HepG2 (cell line): ENCODE results near the gene SBK1. TPM values are rescaled to one million over a fixed set of nuclear protein-coding genes. Genes with fewer than 3 reads are reported as not detected.

Experiments used
- ATAC-seq: fragments of 200-7000 bp; cut with Tn5 transposase; 3 replicates; pipeline ENCODE4 v1.9.1; 2020; ENCODE audit warnings: mild to moderate bottlenecking, moderate library complexity
- BruUV-seq: library from RNA; stranded (reverse); fragments of 400-500 nt; replicated peaks from 2 replicates; lab custom pipeline; 2021; lab: Mats Ljungman, UMichigan
- CTCF ChIA-PET: fragments of 300-600 bp; formaldehyde crosslinking; extraction: SDS; loops from one replicate; lab custom pipeline; 2021; ENCODE audit warnings: low total read pairs, inconsistent platforms, low intra/inter-chr PET ratio; lab: Yijun Ruan, JAX
- POLR2A ChIA-PET: fragments of 350-600 bp; sonication (Branson Sonifier 250); formaldehyde crosslinking; loops from one replicate; lab custom pipeline; 2020; ENCODE audit warnings: antibody characterized with exemption, inconsistent platforms; lab: Yijun Ruan, JAX
- DNase-seq: peaks from one replicate; pipeline ENCODE4 v3.0.0-alpha.2; 2015; ENCODE audit warnings: low spot score
- FAIRE-seq: peaks from 3 replicates; lab custom pipeline; 2011; peaks lifted over from hg19 to GRCh38; lab: Jason Lieb, UNC
- H2AFZ ChIP-seq: one replicate; pipeline ENCODE4 v1.6.1; 2011; ENCODE audit warnings: low read length, inconsistent platforms
- H3K27ac ChIP-seq: fragments of 300-600 bp; 3 replicates; pipeline ENCODE4 v1.8.0; 2011; ENCODE audit warnings: mixed run types, mild to moderate bottlenecking, mixed read lengths, low read length, inconsistent platforms; ENCODE audit not compliant: insufficient read depth; ENCODE audit errors: extremely low read length
- H3K27me3 ChIP-seq, 2 experiments: fragments of 200-600 bp in 1 of 2; 2 replicates in 1 of 2; 3 replicates in 1 of 2; pipeline versions ENCODE4 v1.6.0 to v1.8.0; 2011; ENCODE audit warnings: low read length in 2 of 2, mild to moderate bottlenecking in 2 of 2, moderate library complexity in 2 of 2, inconsistent platforms in 1 of 2; ENCODE audit not compliant: insufficient read depth in 2 of 2, control insufficient read depth in 1 of 2
- H3K36me3 ChIP-seq, 2 experiments: fragments of 200-600 bp in 1 of 2; replicated peaks in 1 of 2; 2 replicates in 1 of 2; 3 replicates in 1 of 2; pipeline versions ENCODE4 v1.5.1 to v1.8.0; 2011; ENCODE audit warnings: low read length in 2 of 2, inconsistent platforms in 1 of 2; ENCODE audit not compliant: insufficient read depth in 2 of 2, control insufficient read depth in 1 of 2
- H3K4me1 ChIP-seq: 2 replicates; pipeline ENCODE4 v1.5.1; 2012; ENCODE audit warnings: low read length, inconsistent platforms; ENCODE audit not compliant: insufficient read depth
- H3K4me2 ChIP-seq: 2 replicates; pipeline ENCODE4 v1.6.0; 2011; ENCODE audit warnings: low read depth, low read length, inconsistent platforms
- H3K4me3 ChIP-seq, 3 experiments: fragments of 200-600 bp in 1 of 3; sonication (generic), shearing (Covaris generic) in 1 of 3; replicated peaks in 1 of 3; 2 replicates each; pipeline ENCODE4 v1.5.1; 2011 to 2016; ENCODE audit warnings: low read length in 3 of 3, inconsistent platforms in 2 of 3, low read depth in 2 of 3, mild to moderate bottlenecking in 2 of 3, control low read depth in 1 of 3, mixed read lengths in 1 of 3; ENCODE audit not compliant: insufficient read depth in 1 of 3
- H3K79me2 ChIP-seq: one replicate; pipeline ENCODE4 v1.6.1; 2011; ENCODE audit warnings: low read length, inconsistent platforms; ENCODE audit not compliant: insufficient read depth
- H3K9ac ChIP-seq: 2 replicates; pipeline ENCODE4 v1.6.0; 2011; ENCODE audit warnings: mild to moderate bottlenecking, low read depth, low read length, inconsistent platforms; ENCODE audit not compliant: insufficient read depth
- H3K9me3 ChIP-seq: 2 replicates; pipeline ENCODE4 v1.5.1; 2012; ENCODE audit warnings: mild to moderate bottlenecking, low read length
- H4K20me1 ChIP-seq: 2 replicates; pipeline ENCODE4 v1.6.0; 2011; ENCODE audit warnings: inconsistent platforms, mild to moderate bottlenecking, low read length, moderate library complexity; ENCODE audit not compliant: insufficient read depth
- ATF7 ChIP-seq, 2 experiments: fragments of 450-650 bp in 1 of 2; sonication (generic) in 1 of 2; formaldehyde crosslinking in 1 of 2; IDR thresholded peaks; 2 replicates each; pipeline versions ENCODE4 v1.4.0 to v1.6.1; 2016 to 2020; ENCODE audit warnings: antibody characterized with exemption in 1 of 2, mild to moderate bottlenecking in 1 of 2, missing genetic modification reagents in 1 of 2
- BCLAF1 ChIP-seq: fragments of 450-650 bp; IDR thresholded peaks from 2 replicates; pipeline ENCODE4 v1.6.1; 2017; ENCODE audit warnings: mild to moderate bottlenecking
- CHD4 ChIP-seq: fragments of 200-600 bp; sonication (generic); IDR thresholded peaks from 2 replicates; pipeline ENCODE4 v1.7.0; 2017; ENCODE audit warnings: mild to moderate bottlenecking, low read length, borderline replicate concordance
- IKZF5 ChIP-seq: IDR thresholded peaks from 2 replicates; pipeline ENCODE4 v1.6.1; 2018; ENCODE audit warnings: missing genetic modification reagents, mild to moderate bottlenecking, missing compliant biosample characterization
- JDP2 ChIP-seq: sonication (generic); formaldehyde crosslinking; IDR thresholded peaks from 2 replicates; pipeline ENCODE4 v1.8.1; 2022; ENCODE audit warnings: missing genetic modification reagents, borderline replicate concordance
- KLF13 ChIP-seq: sonication (generic); formaldehyde crosslinking; IDR thresholded peaks from 2 replicates; pipeline ENCODE4 v1.4.0; 2020; ENCODE audit warnings: mild to moderate bottlenecking, missing genetic modification reagents
- MLX ChIP-seq: IDR thresholded peaks from 2 replicates; pipeline ENCODE4 v1.6.1; 2016
- MYNN ChIP-seq: sonication (generic); formaldehyde crosslinking; IDR thresholded peaks from 2 replicates; pipeline ENCODE4 v1.4.0; 2020; ENCODE audit warnings: mild to moderate bottlenecking, low read depth, missing genetic modification reagents
- NFKBIZ ChIP-seq: IDR thresholded peaks from 2 replicates; pipeline ENCODE4 v1.6.1; 2018; ENCODE audit warnings: missing genetic modification reagents, missing compliant biosample characterization
- PTBP1 ChIP-seq: fragments of 200-400 bp; formaldehyde crosslinking; IDR thresholded peaks from 2 replicates; pipeline ENCODE4 v1.6.1; 2018; ENCODE audit warnings: low read length, low read depth; ENCODE audit not compliant: poor library complexity, severe bottlenecking
- RBFOX2 ChIP-seq: fragments of 200-400 bp; formaldehyde crosslinking; IDR thresholded peaks from 2 replicates; pipeline ENCODE4 v1.6.1; 2017; ENCODE audit warnings: low read depth, mild to moderate bottlenecking, low read length
- TBX3 ChIP-seq: fragments of 450-650 bp; IDR thresholded peaks from 2 replicates; pipeline ENCODE4 v1.6.1; 2017; ENCODE audit warnings: antibody characterized with exemption, mild to moderate bottlenecking, inconsistent platforms, borderline replicate concordance
- TCF7 ChIP-seq: sonication (generic); IDR thresholded peaks from 2 replicates; pipeline ENCODE4 v1.6.1; 2016; ENCODE audit warnings: antibody characterized with exemption, low read depth
- XBP1 ChIP-seq: sonication (generic); formaldehyde crosslinking; IDR thresholded peaks from 2 replicates; pipeline ENCODE4 v1.5.0; 2020; ENCODE audit warnings: missing genetic modification reagents
- ZNF562 ChIP-seq: sonication (generic); formaldehyde crosslinking; IDR thresholded peaks from 2 replicates; pipeline ENCODE4 v1.8.0; 2022; ENCODE audit warnings: missing genetic modification reagents, borderline replicate concordance
- ZSCAN20 ChIP-seq: sonication (generic); formaldehyde crosslinking; IDR thresholded peaks from 2 replicates; pipeline ENCODE4 v1.4.0; 2020; ENCODE audit warnings: missing genetic modification reagents, mild to moderate bottlenecking, borderline replicate concordance
- in situ Hi-C: cut with HindIII; loops from 2 replicates; pipeline ENCODE4 v1.10.0; 2017; ENCODE audit warnings: low pct_unique_long_range_greater_than_20kb; ENCODE audit not compliant: extremely low pct_ligation_motif_present
- intact Hi-C: fragments of 100-400 bp; cut with micrococcal nuclease; formaldehyde crosslinking; loops from one replicate; pipeline ENCODE4 v1.10.0; 2022; ENCODE audit not compliant: unreplicated experiment
- polyA plus RNA-seq, 8 experiments: library from polyadenylated mRNA; depleted of rRNA in 3 of 8; stranded (reverse) in 7 of 8; unstranded in 1 of 8; fragments of >200 nt; fragmentation: Illumina TruSeq in 4 of 8; extraction: Trizol in 4 of 8; gene quantifications; 2 replicates each; pipeline versions ENCODE4 v1.2.1 to v1.2.3, GENCODE V29; 2011 to 2016; ENCODE audit warnings: low read depth in 4 of 8, missing spikeins in 1 of 8, mixed read lengths in 1 of 8; ENCODE audit not compliant: insufficient read depth in 1 of 8
- total RNA-seq, 5 experiments: library from RNA; depleted of rRNA; stranded (reverse); fragments of >200 nt; fragmentation: Illumina TruSeq; extraction: Trizol; gene quantifications; 2 replicates each; pipeline ENCODE4 v1.2.3, GENCODE V29; 2016; ENCODE audit warnings: low read depth in 1 of 5

SBK1 gene
- total and polyA plus RNA-seq, 2 of the 13 experiments (the other 11 are each of a cell fraction or from before 2014, with no cell fraction given): 0.15 to 0.17 TPM

GRCh38 chr16:28303132-28303531, 10.8 kb downstream of the SBK1 start:
- in situ Hi-C loops (no loop called here), intact Hi-C loops (no loop called here)
- Histone ChIP-seq H3K27ac (no peak overlapping the region), H3K4me2 (no peak overlapping the region), H2AFZ (no peak overlapping the region), H3K36me3 (no peaks in the 10 kb centered on the region), H4K20me1 (peaks cover 9% of the 10 kb centered on the region; the same call in 1 of the 2 replicates), H3K9ac (no peak overlapping the region), H3K4me1 (peaks cover 5% of the 10 kb centered on the region; the same call in 1 of the 2 replicates), H3K27me3 (peaks cover 5 to 27% of the 10 kb centered on the region in 2 experiments; a peak in 3 of 5 replicates), H3K4me3 (no peak overlapping the region), H3K9me3 (no peaks in the 10 kb centered on the region), H3K79me2 (no peaks in the 10 kb centered on the region)
- TF ChIP-seq KLF13 (CRISPR knock-in tag): no peak
- no peak for TF ChIP-seq IKZF5 (CRISPR knock-in tag)
- TF ChIP-seq TCF7: no peak
- TF ChIP-seq MLX (CRISPR knock-in tag): no peak
- TF ChIP-seq PTBP1: no peak
- no peak for TF ChIP-seq ATF7 (IDR thresholded peaks at IDR 0.05)
- TF ChIP-seq ATF7 (CRISPR knock-in tag; IDR thresholded peaks at IDR 0.05): no peak
- no peak for TF ChIP-seq ZNF562
- TF ChIP-seq MYNN (CRISPR knock-in tag): no peak
- no peak for TF ChIP-seq TBX3
- TF ChIP-seq ZSCAN20: no peak
- no peak for TF ChIP-seq RBFOX2
- no peak for TF ChIP-seq JDP2 (CRISPR knock-in tag)
- no peak for TF ChIP-seq BCLAF1
- TF ChIP-seq CHD4: no peak
- TF ChIP-seq XBP1 (CRISPR knock-in tag): no peak
- no peak for TF ChIP-seq NFKBIZ (CRISPR knock-in tag)
- ChIA-PET CTCF (no interaction called here), POLR2A (no interaction called here)
- DNase-seq (no peak), ATAC-seq (no peak), FAIRE-seq (no peak)
- no TSS peak for BruUV-seq
